Gastrocnemius medialis (tissue), 4 donors: Measurements from ENCODE around the gene EPHA5. TPM values are rescaled to one million over a fixed set of nuclear protein-coding genes. Genes with fewer than 3 reads are reported as not detected.

Experiments used
- ATAC-seq, 2 donors: fragments of 150-250 bp; one replicate each; pipeline ENCODE4 v1.9.1; 2016
- DNase-seq, 2 donors: peaks; one replicate each; pipeline ENCODE4 v3.0.0-alpha.2; 2019
- H3K27ac ChIP-seq, 4 donors: fragments of 200-600 bp; sonication (generic); 1 replicate in 1 of 4; 2 replicates in 3 of 4; pipeline ENCODE4 v1.5.1; 2016 to 2018; ENCODE audit warnings: mild to moderate bottlenecking in 2 of 4, moderate library complexity in 1 of 4
- H3K27me3 ChIP-seq, 3 donors: fragments of 200-600 bp; sonication (generic) in 2 of 3; 1 replicate in 1 of 3; 2 replicates in 2 of 3; pipeline versions ENCODE4 v1.5.1 to v1.6.0; 2016 to 2019; ENCODE audit warnings: mild to moderate bottlenecking in 1 of 3, moderate library complexity in 1 of 3
- H3K36me3 ChIP-seq, 2 donors: fragments of 200-600 bp; sonication (generic) in 1 of 2; one replicate each; pipeline ENCODE4 v1.5.1; 2017 to 2018
- H3K4me1 ChIP-seq, 2 donors: fragments of 200-600 bp; sonication (generic) in 1 of 2; one replicate each; pipeline ENCODE4 v1.5.1; 2016 to 2017; ENCODE audit warnings: mild to moderate bottlenecking in 2 of 2
- H3K4me3 ChIP-seq, 4 donors: fragments of 200-600 bp; sonication (generic) in 3 of 4; 1 replicate in 1 of 4; 2 replicates in 3 of 4; pipeline ENCODE4 v1.5.1; 2016 to 2019; ENCODE audit warnings: mild to moderate bottlenecking in 2 of 4
- H3K9me3 ChIP-seq, 3 donors: fragments of 200-600 bp; sonication (generic) in 2 of 3; 1 replicate in 1 of 3; 2 replicates in 2 of 3; pipeline ENCODE4 v1.5.1; 2016 to 2019
- POLR2A ChIP-seq, 2 donors: fragments of 450-650 bp; IDR thresholded peaks; one replicate each; pipeline ENCODE4 v1.6.1; 2017; ENCODE audit warnings: antibody characterized with exemption in 2 of 2, mild to moderate bottlenecking in 2 of 2, moderate library complexity in 2 of 2
- in situ Hi-C, 4 donors: fragments of 200-750 bp; cut with MboI; loops; one replicate each; pipeline versions ENCODE4 v1.15.0 to v1.8.0; 2017; ENCODE audit warnings: low sequenced_read_pairs in 4 of 4
- intact Hi-C: fragments of 100-400 bp; cut with DNase I; formaldehyde crosslinking; loops from one replicate; pipeline ENCODE4 v1.15.1; 2023; ENCODE audit warnings: low total_unique reads
- total RNA-seq, 4 donors: library from RNA; depleted of rRNA; stranded (reverse); fragments of >200 nt; gene quantifications; one replicate each; pipeline versions ENCODE4 v1.1.0 to v1.2.3, GENCODE V29; 2016
- TF ChIP-seq, protein P1 (sequence below), 5 experiments: fragments of 450-650 bp in 3 of 5; fragments of 200-600 bp in 2 of 5; sonication (generic) in 2 of 5; IDR thresholded peaks in 4 of 5; conservative IDR thresholded peaks in 1 of 5; 1 replicate in 4 of 5; 2 replicates in 1 of 5; pipeline ENCODE4 v1.5.1; 2016 to 2019; ENCODE audit warnings: antibody characterized with exemption in 5 of 5, mild to moderate bottlenecking in 3 of 5, moderate library complexity in 3 of 5

EPHA5 gene
- total RNA-seq, 4 donors from 2014 or later, result not detected

DNA sequence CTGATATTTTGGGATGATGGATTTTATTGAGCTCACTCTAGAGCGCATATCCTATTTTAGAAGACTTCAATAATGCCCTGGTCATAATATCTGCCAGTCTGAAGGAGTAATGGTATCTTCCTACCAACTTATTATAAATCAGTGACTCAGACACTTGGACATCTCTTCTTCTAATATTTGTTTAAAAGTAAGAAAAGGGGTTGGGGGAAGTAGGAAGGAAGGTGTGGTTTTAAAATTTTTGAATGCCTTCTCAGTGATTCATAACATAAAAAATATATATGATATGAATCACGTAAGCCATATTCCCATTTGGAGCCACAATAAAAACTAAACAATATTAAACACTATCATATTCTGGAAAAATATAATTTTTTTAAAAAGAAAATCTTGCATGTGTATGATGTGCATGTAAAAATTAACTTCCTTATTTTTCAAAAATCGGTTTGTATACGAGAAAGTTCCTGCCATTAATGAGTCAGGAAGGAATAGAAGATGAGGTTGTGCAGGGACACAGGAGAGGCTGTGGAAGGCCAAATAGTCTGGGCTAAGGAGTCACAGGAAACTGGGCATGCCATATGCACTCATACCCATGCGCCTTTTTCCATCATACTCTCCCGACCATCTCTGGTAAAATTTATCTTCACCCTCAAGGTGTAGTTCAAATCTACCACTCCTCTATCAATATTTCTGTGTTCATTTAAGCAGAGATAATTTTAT is 286.5 kb downstream of the EPHA5 start:
- no peak for ATAC-seq
- in situ Hi-C loops (no loop called here), intact Hi-C loops (no loop called here)
- TF ChIP-seq POLR2A (IDR thresholded peaks at IDR 0.05), result no peak
- TF ChIP-seq, protein P1, sequence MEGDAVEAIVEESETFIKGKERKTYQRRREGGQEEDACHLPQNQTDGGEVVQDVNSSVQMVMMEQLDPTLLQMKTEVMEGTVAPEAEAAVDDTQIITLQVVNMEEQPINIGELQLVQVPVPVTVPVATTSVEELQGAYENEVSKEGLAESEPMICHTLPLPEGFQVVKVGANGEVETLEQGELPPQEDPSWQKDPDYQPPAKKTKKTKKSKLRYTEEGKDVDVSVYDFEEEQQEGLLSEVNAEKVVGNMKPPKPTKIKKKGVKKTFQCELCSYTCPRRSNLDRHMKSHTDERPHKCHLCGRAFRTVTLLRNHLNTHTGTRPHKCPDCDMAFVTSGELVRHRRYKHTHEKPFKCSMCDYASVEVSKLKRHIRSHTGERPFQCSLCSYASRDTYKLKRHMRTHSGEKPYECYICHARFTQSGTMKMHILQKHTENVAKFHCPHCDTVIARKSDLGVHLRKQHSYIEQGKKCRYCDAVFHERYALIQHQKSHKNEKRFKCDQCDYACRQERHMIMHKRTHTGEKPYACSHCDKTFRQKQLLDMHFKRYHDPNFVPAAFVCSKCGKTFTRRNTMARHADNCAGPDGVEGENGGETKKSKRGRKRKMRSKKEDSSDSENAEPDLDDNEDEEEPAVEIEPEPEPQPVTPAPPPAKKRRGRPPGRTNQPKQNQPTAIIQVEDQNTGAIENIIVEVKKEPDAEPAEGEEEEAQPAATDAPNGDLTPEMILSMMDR (IDR thresholded peaks at IDR 0.05 in 4 of 5, conservative IDR thresholded peaks at IDR 0.05 in 1 of 5), result no peak
- Histone ChIP-seq H3K9me3 (no peaks in the 10 kb centered on the region), H3K27ac (no peak overlapping the region), H3K27me3 (no peaks in the 10 kb centered on the region), H3K4me3 (no peak overlapping the region), H3K4me1 (no peaks in the 10 kb centered on the region), H3K36me3 (no peaks in the 10 kb centered on the region)
- DNase-seq, result no peak

DNA sequence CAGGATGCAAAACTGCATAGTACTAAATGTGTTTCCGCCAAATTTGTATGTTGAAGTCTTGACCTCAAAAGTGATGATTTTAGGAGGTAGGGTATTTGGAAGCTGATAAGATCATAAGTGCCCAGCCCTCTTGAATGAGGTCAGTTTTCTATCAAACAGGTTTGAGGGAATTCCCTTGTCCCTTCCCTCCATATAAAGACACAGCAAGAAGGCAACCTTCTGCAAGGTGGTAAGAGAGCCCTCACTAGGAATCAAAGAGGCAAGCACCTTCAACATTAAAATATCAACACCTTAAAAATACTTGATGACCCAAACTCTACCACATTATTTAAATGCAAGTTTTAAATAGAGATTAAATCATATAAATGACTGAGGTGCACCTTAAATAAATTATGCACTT is 288.6 kb downstream of the EPHA5 start:
- intact Hi-C loops (no loop called here), in situ Hi-C loops (no loop called here)
- H3K4me3 ChIP-seq, result no peak overlapping the region
- H3K9me3 ChIP-seq, result no peaks in the 10 kb centered on the region
- no peaks in the 10 kb centered on the region for H3K36me3 ChIP-seq
- no peak overlapping the region for H3K27ac ChIP-seq
- ATAC-seq (no peak), DNase-seq (no peak)
- TF ChIP-seq POLR2A (IDR thresholded peaks at IDR 0.05), result no peak
- TF ChIP-seq, protein P1 (IDR thresholded peaks at IDR 0.05 in 4 of 5, conservative IDR thresholded peaks at IDR 0.05 in 1 of 5), result no peak
- no peaks in the 10 kb centered on the region for H3K27me3 ChIP-seq
- H3K4me1 ChIP-seq, result no peaks in the 10 kb centered on the region

GRCh38 chr4:65370709-65371108 is 299.6 kb downstream of the EPHA5 start:
- no peak for TF ChIP-seq POLR2A (IDR thresholded peaks at IDR 0.05)
- H3K27ac ChIP-seq, result no peak overlapping the region
- in situ Hi-C loops, result no loop called here
- H3K27me3 ChIP-seq, result no peaks in the 10 kb centered on the region
- intact Hi-C loops, result no loop called here
- DNase-seq, result no peak
- H3K9me3 ChIP-seq, result no peaks in the 10 kb centered on the region
- no peaks in the 10 kb centered on the region for H3K36me3 ChIP-seq
- no peaks in the 10 kb centered on the region for H3K4me1 ChIP-seq
- ATAC-seq, result no peak
- H3K4me3 ChIP-seq, result no peak overlapping the region

DNA sequence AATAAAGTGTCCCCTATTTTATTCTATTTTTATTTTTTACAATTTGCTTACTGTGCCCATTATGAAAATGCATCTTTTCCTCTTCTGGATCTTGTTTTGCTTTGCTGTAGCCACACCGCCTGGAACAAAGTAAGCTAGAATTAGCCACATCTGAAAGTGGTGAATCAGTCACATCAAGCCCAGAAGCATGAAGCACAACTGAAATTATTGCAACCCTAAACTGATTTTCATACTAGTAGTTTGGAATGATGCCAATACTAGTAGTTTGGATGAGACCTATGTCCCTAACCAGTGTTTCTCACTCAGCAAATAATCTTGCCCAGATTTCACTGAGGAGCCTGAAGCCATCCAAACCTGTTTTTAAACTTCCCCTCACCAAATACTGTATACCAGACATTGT is 303.0 kb downstream of the EPHA5 start:
- intact Hi-C loops (no loop called here), in situ Hi-C loops (no loop called here)
- H3K27me3 ChIP-seq, result no peaks in the 10 kb centered on the region
- H3K4me1 ChIP-seq, result no peaks in the 10 kb centered on the region
- TF ChIP-seq, protein P1 (IDR thresholded peaks at IDR 0.05 in 4 of 5, conservative IDR thresholded peaks at IDR 0.05 in 1 of 5), result no peak
- no peak for TF ChIP-seq POLR2A (IDR thresholded peaks at IDR 0.05)
- no peaks in the 10 kb centered on the region for H3K36me3 ChIP-seq
- no peak overlapping the region for H3K27ac ChIP-seq
- H3K4me3 ChIP-seq, result no peak overlapping the region
- DNase-seq, result no peak
- ATAC-seq, result no peak
- H3K9me3 ChIP-seq, result no peaks in the 10 kb centered on the region

DNA sequence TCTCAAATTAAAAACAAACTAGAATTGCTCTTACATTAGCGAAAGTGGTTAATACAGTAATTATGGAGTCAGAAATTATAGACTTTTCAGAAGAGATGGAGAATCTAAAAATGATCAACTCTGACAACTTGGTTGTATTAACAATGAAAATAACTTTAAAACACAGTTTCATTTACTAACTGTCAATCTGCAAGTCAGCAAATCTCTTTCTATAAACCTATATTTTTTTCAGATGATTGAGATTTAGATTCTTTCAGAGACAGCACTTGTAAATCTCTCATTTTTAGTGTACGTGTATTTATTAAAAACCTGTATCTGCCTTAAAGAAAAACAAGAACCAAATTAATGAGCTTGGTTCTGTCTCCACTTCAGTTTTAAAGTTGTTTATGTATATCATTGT is 311.4 kb downstream of the EPHA5 start:
- H3K36me3 ChIP-seq, result no peaks in the 10 kb centered on the region
- ATAC-seq (no peak), DNase-seq (no peak)
- in situ Hi-C loops, result no loop called here
- H3K4me1 ChIP-seq, result no peaks in the 10 kb centered on the region
- H3K9me3 ChIP-seq, result no peaks in the 10 kb centered on the region
- intact Hi-C loops, result no loop called here
- TF ChIP-seq, protein P1 (IDR thresholded peaks at IDR 0.05 in 4 of 5, conservative IDR thresholded peaks at IDR 0.05 in 1 of 5), result no peak
- no peak for TF ChIP-seq POLR2A (IDR thresholded peaks at IDR 0.05)
- no peak overlapping the region for H3K27ac ChIP-seq
- H3K27me3 ChIP-seq, result no peaks in the 10 kb centered on the region
- H3K4me3 ChIP-seq, result no peak overlapping the region
